HG02840 (cell line): ENCODE results near the gene RBFOX1.

Experiments used
- ATAC-seq: cut with Tn5 transposase; IDR thresholded peaks from one replicate; pipeline ENCODE4 v1.9.1; 2021; ENCODE audit warnings: mild to moderate bottlenecking, moderate library complexity, moderate number of reproducible peaks; ENCODE audit not compliant: unreplicated experiment, low FRiP score

RBFOX1 gene

DNA sequence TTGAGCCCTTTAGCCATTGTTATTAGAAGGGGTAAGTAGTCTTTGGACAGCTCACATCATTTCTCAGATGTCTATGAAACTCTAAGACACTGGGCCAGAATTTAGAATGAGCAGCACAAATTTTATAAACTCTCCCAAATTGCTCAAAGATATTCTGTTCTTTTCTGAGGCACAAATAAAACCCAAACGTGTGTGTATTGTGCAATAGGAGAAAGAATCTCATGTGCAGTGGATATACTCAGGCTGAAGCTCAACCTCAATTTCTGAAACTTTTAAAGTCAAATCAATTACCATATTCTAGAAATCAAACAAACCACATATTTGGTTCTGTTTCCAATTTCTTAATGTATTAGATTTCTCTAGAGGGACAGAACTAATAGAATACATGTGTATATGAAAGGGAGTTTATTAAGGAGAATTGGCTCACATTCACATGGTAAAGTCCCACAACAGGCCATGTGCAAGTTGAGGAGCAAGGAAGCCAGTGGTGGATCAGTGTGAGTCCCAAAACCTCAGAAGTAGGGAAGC, 403.6 kb downstream of the RBFOX1 start:
- no peak for ATAC-seq

DNA sequence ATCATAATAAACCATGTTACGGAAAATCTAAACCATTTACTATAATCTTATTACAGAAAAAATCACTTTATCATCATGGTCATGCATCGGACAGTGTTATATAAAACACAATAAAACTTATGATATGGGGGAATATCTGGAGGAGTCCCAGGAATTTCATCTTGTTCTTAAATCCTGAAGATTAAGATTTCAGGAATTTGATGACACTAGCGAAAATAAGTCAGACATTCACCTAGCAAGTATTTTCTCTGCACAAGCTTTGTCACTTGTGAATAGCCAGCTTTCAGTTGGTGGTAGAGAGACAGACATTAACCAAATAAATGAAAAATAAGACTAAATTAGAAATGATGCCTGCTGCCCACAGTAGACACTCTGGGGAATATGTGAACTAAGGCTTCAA, 410.0 kb downstream of the RBFOX1 start:
- ATAC-seq, result no peak

GRCh38 chr16:7744546-7745264, 412.1 kb downstream of the RBFOX1 start:
- no peak for ATAC-seq

DNA sequence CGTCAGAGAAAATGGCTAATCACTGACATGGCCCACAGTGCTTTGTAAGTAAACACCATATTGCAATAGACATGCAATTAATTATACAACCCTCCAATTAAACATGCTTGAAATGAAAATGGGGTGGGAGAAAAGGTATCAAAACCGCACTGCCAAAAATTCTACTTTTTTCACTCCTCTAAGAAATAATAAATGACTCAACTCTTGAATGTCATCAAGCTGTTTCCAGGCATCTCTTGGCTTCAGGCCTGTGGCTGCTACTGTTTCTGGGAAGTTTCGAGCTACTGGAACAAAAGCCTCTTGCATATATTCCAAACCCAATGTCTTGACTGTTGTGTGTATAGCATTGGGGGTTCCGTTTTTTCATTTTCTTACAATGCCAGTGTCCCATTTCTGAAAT, 412.6 kb downstream of the RBFOX1 start:
- no peak for ATAC-seq

- no peak for ATAC-seq
Measured at GRCh38 chr16:7746941-7747340, 414.3 kb downstream of the RBFOX1 start.

DNA sequence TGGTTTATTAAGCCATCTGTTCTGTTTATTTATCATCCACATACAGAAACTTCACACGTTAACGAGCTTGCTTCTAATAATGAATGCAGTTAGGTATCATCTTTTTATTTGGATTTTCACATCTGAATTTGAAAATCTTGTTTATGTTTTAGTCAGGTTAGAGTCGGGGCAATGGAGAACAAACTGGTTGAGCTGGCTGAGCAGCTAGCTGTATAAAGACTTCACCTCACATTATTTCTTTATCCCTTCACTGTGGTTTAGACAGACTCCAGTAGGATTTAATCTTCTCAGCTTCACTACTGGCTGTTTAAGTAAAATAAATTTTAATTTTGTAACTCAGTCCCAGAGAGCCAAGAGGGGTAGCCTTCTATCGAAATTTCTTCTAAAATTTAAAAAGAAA, 415.9 kb downstream of the RBFOX1 start:
- no peak for ATAC-seq

DNA sequence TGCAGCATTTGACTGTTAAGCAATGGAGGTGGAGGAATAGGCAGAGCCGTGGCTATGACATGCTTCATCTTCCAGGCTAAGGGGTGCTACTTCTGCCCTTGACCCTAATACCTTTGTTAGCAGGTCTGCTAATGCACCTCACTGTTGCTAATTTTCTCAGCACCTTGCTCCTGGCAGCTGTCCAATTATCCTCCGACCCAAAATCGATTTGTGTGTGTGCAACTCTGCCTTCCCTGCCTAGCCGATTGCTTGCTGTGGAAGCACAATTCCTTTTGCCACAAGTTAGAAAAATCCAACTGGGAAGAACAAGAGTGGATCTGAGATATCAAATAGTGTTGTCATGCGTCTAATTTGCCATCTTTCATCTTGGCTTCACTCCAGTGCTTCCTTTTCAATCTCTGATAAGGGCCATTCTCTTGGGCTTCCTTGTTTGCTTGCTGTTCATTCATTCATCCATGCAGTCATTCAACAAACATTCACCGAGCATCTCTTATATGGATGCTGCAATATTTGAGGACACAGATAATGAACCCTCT, 422.8 kb downstream of the RBFOX1 start:
- no peak for ATAC-seq
